GM21619 (cell line): ENCODE results near the gene SIVA1.

Source experiments
- ATAC-seq: cut with Tn5 transposase; IDR thresholded peaks from one replicate; pipeline ENCODE4 v1.9.1; 2021; ENCODE audit not compliant: unreplicated experiment

SIVA1 gene

GRCh38 chr14:104805326-104805678 lies 52.4 kb downstream of the SIVA1 start:
- ATAC-seq: no peak

- no peak for ATAC-seq
These were observed 53.1 kb downstream of the SIVA1 start for GRCh38 chr14:104805941-104806624.

DNA sequence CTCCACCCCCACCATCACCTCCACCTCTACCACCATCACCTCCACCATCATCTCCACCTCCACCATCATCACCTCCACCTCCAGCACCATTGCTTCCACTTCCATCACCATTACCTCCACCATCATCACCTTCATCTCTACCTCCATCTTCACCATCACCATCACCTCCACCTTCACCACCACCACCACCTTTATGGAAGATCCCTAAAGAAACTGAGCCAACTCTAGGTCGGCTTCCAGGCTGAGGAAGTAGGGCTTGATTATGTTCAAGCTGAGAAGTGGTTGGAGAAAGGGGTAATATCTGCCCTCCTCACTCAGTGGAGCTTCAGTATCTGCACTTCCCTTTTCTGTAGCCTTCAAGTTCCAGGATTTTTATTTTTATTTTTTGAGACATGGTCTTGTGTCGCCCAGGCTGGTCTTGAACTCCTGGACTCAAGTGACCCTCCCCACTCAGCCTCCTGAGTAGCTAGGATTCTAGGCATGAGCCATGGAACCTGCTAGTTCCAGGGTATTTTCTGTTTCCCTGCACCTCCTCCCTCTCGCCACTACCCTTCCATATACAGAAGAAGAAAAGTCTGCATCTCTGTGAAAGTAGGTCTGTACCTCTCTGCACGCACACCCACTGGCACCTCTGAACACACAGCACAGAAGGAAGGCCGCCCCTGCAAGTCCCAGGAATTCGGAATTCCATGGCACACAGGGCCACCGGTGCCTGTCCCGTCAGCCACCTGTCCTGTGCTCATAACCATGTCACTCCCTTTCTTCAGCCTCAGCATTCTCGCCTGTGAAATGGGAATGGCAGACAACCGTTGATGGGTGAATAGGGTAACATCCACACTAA lies 53.9 kb downstream of the SIVA1 start:
- ATAC-seq: no peak

GRCh38 chr14:104808456-104808855 lies 55.5 kb downstream of the SIVA1 start:
- no peak for ATAC-seq
